ENCODE results near the gene LGALS16. TPM values are rescaled to one million over a fixed set of nuclear protein-coding genes. Genes with fewer than 3 reads are reported as not detected.
"Not testable (repeated sequence)": the region's sequence is repeated elsewhere in the genome, so short reads cannot be mapped to it uniquely, and the experiment has no call there.

The LGALS16 gene
- total RNA-seq, 4 donors from 2014 or later, result not detected

DNA sequence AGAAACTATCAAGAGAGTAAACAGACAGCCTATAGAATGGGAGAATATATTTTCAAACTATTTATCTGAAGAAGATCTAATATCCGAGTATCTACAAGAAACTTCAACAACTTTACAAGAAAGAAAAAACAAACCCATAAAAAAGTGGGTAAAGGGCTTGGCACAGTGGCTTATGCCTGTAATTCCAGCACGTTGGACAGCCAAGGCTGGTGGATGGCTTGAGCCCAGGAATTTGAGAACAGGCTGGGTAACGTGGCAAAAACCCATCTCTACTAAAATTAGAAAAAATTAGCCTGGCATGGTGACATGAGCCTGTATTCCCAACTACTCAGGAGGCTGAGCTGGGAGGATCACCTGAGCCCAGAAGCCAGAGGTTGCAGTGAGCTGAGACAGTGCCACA lies 7.8 kb upstream of the LGALS16 start:
- TF ChIP-seq CTCF (IDR thresholded peaks at IDR 0.05) (no peak), POLR2A (IDR thresholded peaks at IDR 0.05) (no peak)
- DNase-seq, result no peak
- Histone ChIP-seq H3K36me3 (no peaks in the 10 kb centered on the region), H3K27ac (no peak overlapping the region), H3K9me3 (no peaks in the 10 kb centered on the region), H3K4me1 (no peaks in the 10 kb centered on the region), H3K27me3 (no peaks in the 10 kb centered on the region), H3K4me3 (no peak overlapping the region)

DNA sequence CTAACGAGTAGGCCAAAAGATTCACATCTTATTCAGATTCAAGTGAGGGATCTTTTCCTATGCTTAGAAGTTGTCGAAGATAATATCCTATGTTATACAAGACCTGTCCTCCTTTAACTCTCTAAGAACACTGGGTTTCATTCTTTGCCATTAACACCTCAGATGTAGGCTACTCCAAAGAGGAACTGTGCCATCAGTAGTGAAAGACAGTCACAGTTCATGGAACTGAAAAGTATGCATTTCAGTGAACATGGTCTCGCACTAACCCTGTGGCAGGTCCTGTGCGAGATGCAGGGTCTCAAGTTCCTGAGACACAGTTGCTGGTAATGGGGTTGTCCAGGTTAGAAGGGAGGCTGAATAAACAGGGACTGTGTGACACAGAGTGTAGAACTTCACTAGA lies 4.1 kb downstream of the LGALS16 start:
- H3K36me3 ChIP-seq, result no peaks in the 10 kb centered on the region
- no peak overlapping the region for H3K4me3 ChIP-seq
- H3K9me3 ChIP-seq, result no peaks in the 10 kb centered on the region
- no peaks in the 10 kb centered on the region for H3K4me1 ChIP-seq
- TF ChIP-seq CTCF (IDR thresholded peaks at IDR 0.05) (no peak), POLR2A (IDR thresholded peaks at IDR 0.05) (no peak)
- no peak for DNase-seq
- no peak overlapping the region for H3K27ac ChIP-seq
- no peaks in the 10 kb centered on the region for H3K27me3 ChIP-seq

GRCh38 chr19:39660661-39661060 lies 4.9 kb downstream of the LGALS16 start:
- TF ChIP-seq CTCF (IDR thresholded peaks at IDR 0.05) (no peak), POLR2A (IDR thresholded peaks at IDR 0.05) (no peak)
- Histone ChIP-seq H3K4me1 (no peaks in the 10 kb centered on the region), H3K27me3 (no peaks in the 10 kb centered on the region), H3K36me3 (no peaks in the 10 kb centered on the region), H3K27ac (no peak overlapping the region), H3K9me3 (no peaks in the 10 kb centered on the region), H3K4me3 (no peak overlapping the region)
- DNase-seq, result no peak

DNA sequence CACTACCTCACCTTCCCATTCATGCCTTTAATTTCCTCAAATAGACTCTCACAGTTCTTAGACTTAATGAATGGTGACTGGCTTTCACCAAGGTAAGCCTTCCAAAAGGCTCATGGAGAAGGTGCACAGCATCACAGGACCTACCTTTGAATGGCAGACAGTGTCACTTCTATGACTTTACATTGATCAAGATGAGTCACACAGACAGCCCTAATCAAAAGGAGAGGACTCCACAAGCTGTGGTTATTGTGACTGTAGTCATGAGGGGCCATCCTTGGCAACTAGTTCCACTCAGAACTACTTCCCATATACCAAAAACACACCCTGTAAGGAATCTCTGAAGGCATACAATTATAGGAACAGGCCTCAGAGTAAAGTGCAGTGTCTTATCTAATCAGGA lies 5.9 kb downstream of the LGALS16 start:
- Histone ChIP-seq H3K9me3 (no peaks in the 10 kb centered on the region), H3K4me3 (no peak overlapping the region), H3K4me1 (no peaks in the 10 kb centered on the region), H3K36me3 (no peaks in the 10 kb centered on the region), H3K27me3 (no peaks in the 10 kb centered on the region), H3K27ac (no peak overlapping the region)
- TF ChIP-seq POLR2A (IDR thresholded peaks at IDR 0.05) (no peak), CTCF (IDR thresholded peaks at IDR 0.05) (no peak)
- no peak for DNase-seq

- H3K9me3 ChIP-seq, H3K27ac ChIP-seq, H3K4me1 ChIP-seq, H3K36me3 ChIP-seq, H3K4me3 ChIP-seq, H3K27me3 ChIP-seq, DNase-seq: not testable (repeated sequence)
Measured at GRCh38 chr19:39669860-39670259, 14.1 kb downstream of the LGALS16 start.

DNA sequence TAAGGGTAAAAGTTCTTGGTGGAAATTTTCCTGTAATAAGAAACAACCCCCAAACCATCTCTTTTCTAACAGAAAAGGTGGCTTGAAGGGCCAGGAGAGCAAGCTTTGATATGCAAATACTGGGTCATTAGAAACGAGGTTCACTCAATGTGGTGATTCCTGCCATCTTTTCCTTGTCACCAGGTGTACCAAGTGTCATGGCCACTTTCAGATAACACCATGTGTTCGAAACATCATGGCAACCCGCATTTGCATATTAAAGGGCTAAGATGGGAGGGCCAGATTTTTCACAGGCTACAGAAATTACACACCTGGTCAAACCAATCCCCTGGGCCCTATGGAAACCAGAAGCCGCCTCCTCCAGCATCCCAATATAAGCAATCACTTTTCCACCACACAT lies 15.3 kb downstream of the LGALS16 start:
- Histone ChIP-seq H3K4me3 (no peak overlapping the region), H3K27me3 (no peaks in the 10 kb centered on the region), H3K4me1 (no peaks in the 10 kb centered on the region), H3K9me3 (no peaks in the 10 kb centered on the region), H3K36me3 (no peaks in the 10 kb centered on the region), H3K27ac (no peak overlapping the region)
- TF ChIP-seq POLR2A (IDR thresholded peaks at IDR 0.05), result no peak
- TF ChIP-seq CTCF (IDR thresholded peaks at IDR 0.05), result no peak
- DNase-seq, result no peak

All from Peyer's patch (tissue), 4 donors.